Stimulated activated CD4-positive, alpha-beta T cell treated with anti-CD3 and anti-CD28 coated beads, Interleukin-1b, Interleukin-23, amount 100 ng/mL, for 1 hour (primary cell): ENCODE data around the gene SLC12A6.
"Not testable (repeated sequence)": the region's sequence is repeated elsewhere in the genome, so short reads cannot be mapped to it uniquely, and the experiment has no call there.

Experiments used
- DNase-seq, 2 donors: peaks; one replicate each; pipeline ENCODE4 v3.0.0-alpha.2; 2020; ENCODE audit warnings: low read depth in 2 of 2

The SLC12A6 gene

DNA sequence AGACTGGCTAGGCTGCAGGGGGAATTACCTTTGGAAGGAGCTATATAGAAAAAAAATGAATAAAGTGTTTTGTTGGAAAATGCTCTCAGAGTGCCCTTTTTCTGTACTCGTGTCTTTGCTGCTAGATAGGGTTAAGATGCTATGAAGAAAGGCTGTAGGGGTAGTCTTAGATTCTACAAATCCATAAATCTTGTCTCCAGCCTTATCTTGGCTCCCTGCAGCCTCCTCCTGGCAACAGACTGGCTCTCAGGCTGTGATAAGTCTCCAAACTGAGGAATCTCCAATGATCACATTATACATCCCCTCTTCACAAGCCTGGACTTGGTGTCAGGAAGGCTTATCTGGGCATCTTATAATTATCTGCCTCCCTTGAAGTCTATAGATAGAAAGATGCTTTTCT, 20.1 kb upstream of the SLC12A6 start:
- no peak for DNase-seq

DNA sequence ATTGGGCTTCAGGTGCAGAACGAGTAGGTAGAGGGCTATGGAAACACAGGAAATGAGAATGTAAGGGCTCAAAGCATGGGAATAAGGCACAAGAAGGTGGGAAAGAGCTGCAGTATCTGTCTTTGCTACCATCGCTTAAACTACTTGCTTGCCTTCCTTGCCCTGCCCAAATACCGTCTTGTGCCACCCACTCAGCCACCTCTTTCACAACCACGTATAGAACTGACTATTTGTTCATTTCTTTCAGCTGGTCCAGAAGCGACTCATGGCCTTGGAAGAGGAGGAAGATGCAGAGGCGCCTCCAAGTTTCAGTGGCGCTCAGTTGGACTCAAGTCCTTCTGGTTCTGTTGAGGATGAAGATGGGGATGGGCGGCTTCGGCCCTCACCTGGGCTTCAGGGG, 17.7 kb upstream of the SLC12A6 start:
- DNase-seq, result no peak

DNA sequence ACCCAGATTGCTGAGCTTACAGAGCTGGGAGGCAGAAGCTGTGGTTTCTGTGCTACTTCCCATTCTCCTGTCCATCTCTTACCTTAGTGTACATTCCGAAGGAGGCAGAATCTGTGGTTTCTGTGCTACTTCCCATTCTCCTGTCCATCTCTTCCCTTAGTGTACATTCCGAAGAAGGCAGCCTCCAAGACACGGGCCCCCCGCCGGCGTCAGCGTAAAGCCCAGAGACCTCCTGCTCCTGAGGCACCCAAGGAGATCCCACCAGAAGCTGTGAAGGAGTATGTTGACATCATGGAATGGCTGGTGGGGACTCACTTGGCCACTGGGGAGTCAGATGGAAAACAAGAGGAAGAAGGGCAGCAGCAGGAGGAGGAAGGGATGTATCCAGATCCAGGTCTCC, 16.7 kb upstream of the SLC12A6 start:
- no peak for DNase-seq

DNA sequence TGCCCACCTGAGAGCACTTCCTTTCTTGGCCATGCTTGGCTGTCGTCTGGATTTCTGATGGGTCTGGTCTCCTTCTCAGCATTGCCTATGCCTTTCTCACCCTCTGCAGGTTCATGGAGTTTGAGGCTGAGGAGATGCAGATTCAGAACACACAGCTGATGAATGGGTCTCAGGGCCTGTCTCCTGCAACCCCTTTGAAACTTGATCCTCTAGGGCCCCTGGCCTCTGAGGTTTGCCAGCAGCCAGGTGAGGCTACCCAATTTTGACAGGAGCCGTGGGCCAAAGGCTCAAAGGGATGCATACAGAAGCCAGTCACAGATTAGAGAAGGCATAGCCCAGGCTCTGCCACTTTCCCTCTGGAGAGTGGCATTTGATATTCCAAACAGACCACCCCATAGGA, 16.0 kb upstream of the SLC12A6 start:
- DNase-seq, result no peak

DNA sequence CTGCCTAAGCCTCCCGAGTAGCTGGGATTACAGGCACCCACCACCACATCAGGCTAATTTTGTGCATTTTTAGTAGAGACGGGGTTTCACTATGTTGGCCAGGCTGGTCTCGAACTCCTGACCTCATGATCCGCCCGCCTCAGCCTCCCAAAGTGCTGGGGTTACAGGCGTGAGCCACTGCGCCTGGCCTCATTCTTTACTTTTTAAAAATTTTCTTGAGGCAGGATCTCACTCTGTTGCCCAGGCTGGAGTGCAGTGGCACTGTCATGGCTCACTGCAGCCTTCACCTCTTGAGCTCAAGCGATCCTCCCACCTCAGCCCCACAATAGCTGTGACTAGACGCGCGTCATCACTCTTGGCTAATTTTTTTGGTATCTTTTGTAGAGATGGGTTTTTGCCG, 15.4 kb upstream of the SLC12A6 start:
- not testable (repeated sequence) for DNase-seq

DNA sequence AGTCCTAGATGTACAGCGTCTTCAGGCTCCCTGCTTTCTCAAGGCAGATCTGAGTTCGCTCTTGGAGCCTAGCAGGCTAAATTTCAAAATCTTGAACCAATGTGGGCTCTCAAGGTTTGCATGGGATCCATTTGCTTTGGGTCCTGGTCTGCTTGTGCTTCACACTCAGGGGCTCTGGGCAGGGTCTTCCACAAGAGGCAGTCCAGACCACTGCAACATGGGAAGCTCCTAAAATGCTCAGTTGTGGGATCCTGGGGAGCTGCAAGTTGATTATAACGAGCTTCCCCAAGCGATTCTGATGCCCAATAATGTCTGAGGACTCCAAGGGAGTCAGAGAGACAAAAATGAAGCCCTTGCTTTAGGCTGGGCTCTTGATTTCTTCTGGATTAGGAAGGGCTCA, 12.2 kb upstream of the SLC12A6 start:
- DNase-seq, result no peak

DNA sequence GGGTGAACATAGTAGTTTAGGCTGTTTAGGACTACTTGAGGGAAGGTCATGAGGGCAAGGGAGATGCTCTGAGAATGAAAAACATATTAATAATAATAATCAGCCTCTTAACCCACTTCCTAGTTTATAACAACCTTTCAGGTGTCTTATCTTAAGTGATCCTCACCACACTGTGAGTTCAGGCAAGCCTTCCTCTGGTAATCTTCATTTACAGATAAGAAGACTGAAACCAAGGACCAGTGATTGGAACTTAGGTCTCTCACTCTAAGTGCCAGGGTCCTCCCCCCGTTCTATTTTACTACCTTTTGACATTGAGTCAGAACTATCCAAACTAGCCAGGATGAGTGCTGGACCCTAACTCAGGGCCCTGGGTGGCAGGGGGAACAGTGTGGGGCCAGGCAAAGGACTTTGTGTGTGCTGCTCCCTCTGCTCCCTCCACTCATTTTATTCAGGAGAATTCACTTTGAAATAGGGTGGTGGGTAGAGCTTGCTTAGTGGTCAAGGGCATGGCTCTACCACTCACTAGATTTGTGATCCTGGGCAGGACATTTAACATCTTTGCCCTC, 11.2 kb upstream of the SLC12A6 start:
- DNase-seq, result no peak

DNA sequence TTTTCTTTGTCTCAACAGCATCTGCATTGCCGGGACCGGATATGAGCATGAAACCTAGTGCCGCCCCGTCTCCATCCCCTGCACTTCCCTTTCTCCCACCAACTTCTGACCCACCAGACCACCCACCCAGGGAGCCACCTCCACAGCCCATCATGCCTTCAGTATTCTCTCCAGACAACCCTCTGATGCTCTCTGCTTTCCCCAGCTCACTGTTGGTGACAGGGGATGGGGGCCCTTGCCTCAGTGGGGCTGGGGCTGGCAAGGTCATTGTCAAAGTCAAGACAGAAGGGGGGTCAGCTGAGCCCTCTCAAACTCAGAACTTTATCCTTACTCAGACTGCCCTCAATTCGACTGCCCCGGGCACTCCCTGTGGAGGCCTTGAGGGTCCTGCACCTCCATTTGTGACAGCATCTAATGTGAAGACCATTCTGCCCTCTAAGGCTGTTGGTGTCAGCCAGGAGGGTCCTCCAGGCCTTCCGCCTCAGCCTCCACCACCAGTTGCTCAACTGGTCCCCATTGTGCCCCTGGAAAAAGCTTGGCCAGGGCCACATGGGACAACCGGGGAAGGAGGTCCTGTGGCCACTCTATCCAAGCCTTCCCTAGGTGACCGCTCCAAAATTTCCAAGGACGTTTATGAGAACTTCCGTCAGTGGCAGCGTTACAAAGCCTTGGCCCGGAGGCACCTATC, 10.5 kb upstream of the SLC12A6 start:
- DNase-seq, result no peak

DNA sequence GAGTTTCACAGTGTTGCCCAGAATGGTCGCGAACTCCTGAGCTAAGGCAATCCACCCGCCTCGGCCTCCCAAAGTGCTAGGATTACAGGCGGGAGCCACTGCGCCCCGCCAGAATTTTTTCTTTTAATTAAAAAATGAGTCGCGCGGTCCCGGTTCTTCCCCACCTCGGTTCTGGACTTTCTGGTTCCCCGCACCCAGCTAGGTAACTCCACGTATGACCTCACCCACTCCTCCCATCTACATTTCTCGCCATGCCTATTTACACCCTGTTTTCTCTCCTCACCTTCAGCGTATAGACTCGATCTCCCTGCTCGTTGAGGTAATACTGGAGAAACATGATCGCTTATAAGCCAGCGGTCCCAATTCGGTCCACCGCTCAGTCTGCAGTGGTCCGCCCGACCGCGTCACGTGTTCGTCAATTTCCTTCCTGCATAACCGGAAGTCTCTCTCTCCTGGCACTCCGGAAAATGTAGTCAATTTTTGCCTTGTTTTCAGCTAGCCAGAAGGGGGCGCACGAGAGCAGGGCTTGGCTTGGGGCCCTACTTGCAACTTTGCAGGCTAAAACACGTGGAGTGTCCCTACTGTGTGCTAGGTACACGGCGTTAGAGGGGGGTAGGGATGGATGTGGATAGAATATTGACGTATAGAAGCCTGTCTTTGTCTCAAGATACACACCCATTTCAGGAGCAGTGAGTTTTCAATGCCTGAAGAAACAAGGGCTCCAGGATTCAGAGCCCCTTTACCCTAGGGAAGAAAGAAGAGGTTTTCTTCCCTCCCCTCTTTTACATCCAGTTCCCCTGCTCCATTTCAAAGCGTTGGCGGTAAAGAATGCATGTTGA, 5.4 kb upstream of the SLC12A6 start, which contains the start of the genes NOP10 and NUTM1:
TSS of gene NOP10 (minus strand) at position 400 of the 839 bp plus-strand sequence. CDS start at position 337, 63 bp downstream.
TSS of gene NUTM1 (plus strand) at position 579 of the 839 bp plus-strand sequence. CDS start 382 bp downstream, outside the sequence.
- peak; percentile 85 to 97 for DNase-seq

DNA sequence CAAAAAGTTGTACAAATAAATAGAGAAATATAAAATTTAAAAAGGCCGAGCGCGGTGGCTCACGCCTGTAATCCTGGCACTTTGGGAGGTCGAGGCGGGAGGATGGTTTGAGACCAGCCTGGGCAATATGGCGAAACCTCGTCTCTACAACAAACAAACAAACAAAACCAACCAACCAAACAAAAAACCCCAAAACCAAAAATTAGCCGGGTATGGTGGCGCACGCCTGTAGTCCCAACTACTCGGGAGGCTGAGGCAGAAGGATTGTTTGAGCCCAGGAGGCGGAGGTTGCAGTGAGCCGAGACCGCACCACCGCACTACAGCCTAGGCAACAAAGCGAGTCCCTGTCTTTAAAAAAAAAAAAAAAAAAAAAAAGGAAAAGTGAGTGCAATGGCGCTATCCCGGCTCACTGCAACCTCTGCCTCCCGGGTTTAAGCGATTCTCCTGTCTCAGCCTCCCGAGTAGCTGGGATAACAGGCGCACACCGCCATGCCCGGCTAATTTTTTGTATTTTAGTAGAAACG, 4.7 kb upstream of the SLC12A6 start:
- DNase-seq, result not testable (repeated sequence)

DNA sequence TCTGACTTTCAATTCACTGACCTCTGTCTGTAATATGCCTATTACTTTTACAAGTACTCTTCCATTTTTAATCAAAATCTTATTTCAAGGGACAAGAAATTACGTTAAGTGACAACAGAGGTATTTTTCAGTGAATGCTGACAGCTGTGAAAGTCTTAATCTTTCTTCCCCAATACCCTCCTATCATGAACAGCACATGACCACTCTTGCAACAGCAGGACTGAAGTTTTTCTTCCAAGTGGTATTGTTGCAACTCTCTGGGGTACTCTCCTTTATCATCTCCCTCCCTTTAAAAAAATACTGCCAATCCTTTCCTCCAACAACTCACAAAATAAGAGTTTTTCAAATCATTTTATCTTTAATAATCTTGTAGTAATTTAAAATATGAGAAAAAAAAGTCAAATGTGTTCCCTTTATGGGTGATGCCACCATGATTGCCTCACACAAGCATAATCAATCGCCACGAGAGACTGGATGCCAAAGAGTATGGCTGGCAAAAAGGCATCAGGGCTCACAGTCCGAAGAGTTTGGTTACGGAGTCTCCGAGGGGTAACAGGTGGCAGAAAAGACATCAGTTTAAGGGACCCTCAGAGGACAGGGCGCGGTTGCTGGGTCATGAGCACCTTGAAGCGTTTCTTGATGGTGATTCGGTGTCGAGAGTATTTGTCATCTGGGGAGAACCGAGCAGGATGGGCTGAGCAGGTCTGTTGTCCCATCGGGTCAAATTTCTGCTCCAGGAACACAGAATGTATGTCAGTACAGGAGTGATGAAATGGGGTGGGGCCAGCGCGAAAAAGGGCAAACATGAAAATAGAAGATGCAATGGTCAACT, 4.0 kb upstream of the SLC12A6 start:
- no peak for DNase-seq

DNA sequence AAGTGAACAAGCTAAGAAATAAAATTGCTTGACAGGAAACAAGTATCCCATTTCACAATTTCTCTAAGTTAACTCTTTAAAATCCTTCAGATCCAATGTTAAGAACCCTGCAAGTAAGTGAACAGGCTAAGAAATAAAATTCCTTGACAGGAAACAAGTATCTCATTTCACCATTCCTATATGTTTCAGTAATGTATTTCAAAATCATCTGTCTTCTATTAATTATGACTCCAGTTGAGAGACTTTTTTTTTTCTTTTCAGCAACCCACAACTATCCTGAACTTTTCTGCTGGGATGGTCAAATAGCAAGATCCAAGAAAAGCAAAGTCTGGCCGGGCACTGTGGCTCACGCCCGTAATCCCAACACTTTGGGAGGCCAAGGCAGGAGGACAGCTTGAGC, 2.4 kb upstream of the SLC12A6 start:
- no peak for DNase-seq

DNA sequence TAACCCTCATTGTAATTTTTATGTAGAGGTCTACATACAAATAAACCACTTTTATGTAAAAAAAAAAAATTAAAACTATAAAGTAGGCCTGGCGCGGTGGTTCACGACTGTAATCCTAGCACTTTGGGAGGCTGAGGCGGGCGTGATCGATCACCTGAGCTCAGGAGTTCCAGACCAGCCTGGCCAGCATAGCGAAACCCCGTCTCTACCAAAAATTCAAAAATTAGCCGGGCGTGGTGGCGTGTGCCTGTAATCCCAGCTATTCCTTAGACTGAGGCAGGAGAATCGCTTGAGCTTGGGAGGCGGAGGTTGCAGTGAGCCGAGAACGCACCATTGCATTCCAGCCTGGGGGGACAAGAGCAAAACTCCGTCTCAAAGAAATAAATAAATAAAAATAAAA, 766 bp upstream of the SLC12A6 start:
- no peak for DNase-seq

DNA sequence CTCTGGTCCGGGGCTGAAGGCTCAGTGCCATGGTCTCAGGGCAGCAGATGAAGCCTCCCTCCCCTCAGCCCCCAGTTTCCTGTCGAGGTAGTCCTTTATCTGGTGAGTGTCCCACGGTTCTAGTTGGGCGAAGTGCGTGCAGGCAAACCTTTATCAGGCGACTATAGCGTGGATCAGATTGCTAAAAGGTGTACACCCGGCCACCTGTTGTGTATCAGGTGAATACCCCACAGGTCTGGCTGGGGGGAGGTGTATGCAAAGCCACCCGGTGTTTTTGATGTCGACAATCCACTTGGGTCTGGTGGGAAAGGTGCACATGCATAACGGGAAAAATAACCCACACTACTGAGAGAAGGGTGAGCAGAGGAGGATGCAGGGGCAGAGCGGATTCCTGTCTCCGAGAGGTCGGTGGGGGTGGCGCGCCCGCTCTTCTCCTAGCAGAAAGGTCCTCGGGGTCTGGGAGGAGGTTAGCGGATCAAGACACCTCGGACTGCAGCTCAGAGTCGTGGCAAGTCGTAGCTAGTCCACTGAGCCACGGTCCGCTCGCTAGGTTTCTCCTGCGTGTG, 507 bp downstream of the SLC12A6 start:
- no peak for DNase-seq

DNA sequence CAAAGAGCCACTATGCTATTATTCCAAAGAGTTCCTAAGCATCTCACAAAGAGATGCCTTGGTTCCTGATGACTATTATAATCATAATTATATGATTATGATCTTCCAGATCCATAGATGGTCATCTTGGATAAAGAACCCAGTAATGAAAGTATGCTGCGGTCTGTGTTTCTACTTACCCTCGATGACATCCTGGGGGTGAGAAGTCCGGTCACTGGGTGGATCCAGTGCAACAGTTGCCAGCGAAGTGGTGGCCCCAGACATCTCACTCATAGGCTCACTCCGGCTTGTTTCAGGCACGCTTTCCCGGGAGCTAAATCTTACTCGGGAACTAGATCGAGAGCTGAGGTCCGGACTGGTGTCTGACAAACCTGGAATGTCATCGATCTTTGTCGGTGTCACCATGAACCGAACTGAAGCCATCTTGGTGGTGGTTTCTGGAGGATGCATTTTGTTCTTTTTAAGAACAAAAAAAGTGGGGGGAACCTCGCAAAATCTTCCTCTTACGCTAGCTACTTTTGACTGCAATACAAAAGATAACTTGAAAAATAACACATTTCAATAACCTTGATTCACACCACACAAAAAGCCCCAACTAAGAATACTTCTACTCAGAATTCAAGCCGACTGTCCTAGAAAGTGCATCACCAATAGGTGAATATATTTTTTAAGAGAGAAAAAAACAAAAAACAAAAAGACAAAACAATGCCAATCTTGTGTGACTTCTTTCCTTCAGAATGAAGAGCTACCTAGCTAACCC, 1.2 kb downstream of the SLC12A6 start:
- DNase-seq, result no peak

DNA sequence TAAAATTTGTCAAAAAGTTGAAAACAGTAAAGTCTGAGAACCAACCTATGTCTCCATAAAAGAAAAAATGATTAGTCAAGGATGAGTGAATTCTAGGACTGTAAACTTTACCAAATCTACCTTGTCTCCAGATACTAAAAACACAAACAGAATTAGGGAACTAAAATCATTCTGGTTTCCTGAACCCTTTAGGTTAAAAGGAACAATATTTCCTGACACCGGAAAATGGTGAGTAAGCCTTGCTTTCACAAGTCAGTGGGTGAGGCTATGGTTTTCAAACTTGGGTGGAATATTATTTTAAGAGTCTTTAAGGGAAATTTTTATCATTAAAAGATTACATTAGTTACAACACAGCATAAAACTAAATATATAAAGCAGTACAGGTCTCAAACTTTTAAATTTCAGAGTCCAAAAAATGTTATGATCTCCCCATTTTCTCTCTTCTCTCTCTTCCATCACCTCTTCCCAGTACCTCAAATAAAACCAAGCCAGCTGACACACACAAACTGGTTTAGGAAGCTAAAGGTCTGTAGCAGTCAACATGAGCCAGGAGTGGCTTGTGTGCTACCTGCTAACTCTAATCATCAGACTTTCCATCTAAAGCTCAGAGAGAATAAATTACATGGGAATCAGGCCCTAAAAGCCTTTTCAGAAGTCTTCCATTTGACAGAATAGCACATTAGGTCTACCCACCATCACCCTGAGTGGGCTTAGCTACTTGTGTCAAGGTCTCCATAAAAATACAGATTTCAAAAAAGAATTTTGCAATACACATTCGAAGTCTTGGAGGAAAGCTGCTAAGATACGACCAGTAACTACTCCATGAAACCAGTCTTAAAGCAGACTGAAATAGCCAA, 2.2 kb downstream of the SLC12A6 start:
- DNase-seq, result no peak

DNA sequence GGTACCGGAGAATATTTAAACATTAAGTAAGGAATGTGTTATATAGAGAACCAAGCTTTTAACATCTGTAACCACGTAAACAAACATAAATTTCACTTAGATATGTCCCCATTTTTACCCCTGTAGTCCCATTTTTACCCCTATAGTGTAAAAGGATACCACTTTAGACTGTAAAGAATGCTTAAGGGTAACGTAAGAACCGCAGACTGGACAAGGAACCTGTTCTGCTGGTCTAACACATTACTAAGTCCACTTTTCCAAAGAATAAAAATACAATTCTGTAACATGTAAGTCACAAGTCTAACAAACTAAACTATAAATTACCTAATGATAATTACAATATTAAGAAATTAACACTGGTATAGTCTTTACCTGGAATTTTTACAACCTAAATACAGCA, 2.9 kb downstream of the SLC12A6 start:
- no peak for DNase-seq

DNA sequence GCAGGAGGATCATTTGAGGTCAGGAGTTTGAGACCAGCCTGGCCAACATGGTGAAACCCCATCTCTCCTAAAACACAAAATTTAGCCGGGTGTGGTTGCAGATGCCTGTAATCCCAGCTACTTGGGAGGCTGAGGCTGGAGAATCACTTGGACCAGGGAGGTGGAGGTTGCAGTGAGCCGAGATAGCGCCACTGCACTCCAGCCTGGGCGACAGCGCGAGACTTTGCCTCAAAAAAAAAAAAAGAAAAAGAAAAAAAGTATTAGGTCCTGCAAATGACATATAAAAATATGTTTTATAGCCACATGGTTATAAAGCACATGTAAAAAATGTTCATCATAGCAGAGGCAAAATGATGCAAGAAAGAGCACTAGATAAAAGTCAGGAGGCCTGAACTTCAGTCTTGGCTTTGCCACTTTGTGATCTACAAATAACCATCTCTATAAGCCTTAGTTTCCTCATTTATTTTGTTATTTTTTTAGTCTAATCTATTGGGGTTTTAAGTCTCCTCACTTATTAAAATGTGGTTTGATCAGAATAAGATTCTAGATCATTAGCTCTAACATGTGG, 4.9 kb downstream of the SLC12A6 start:
- no peak for DNase-seq

DNA sequence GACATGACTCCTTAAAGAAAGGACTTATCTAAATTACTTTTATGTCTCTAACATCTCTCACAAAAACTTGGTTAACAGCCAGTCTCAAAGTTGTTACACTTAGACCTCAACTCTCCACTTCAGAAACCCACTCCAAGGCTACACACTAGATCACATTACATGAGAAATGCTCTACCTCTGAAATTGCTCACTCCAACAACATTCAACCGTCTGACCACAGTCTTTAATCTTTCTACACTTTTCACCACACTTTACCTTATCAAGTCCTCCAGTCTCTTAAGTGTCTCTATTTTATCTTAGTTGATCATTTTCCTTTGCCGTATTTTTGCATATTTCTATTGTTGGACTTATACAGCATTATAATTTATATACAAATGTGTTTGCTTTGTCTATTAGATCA, 5.8 kb downstream of the SLC12A6 start:
- DNase-seq, result no peak
